Endothelial cell of umbilical vein (primary cell): ENCODE results near the gene KRTAP4-5. TPM values are rescaled to one million over a fixed set of nuclear protein-coding genes. Genes with fewer than 3 reads are reported as not detected.

Experiments used
- BruUV-seq: library from RNA; stranded (reverse); fragments of 400-500 nt; replicated peaks from 2 replicates; lab custom pipeline; 2021; lab: Mats Ljungman, UMichigan
- CTCF ChIA-PET: fragments of 300-600, 350-600 bp; sonication (Branson Sonifier 250); formaldehyde crosslinking; loops from one replicate; lab custom pipeline; 2021; ENCODE audit warnings: antibody characterized with exemption, inconsistent platforms; lab: Charles Lee
- POLR2A ChIA-PET: fragments of 300-600, 350-600 bp; sonication (Branson Sonifier 250); formaldehyde crosslinking; loops from one replicate; lab custom pipeline; 2021; ENCODE audit warnings: antibody characterized with exemption, inconsistent platforms; lab: Charles Lee
- DNase-seq: peaks from one replicate; pipeline ENCODE4 v3.0.0-alpha.2; 2011; ENCODE audit warnings: low read depth, low spot score
- FAIRE-seq: peaks from 2 replicates; lab custom pipeline; 2011; peaks lifted over from hg19 to GRCh38; lab: Jason Lieb, UNC
- H2AFZ ChIP-seq: 2 replicates; pipeline ENCODE4 v1.6.0; 2012; ENCODE audit warnings: low read depth, low read length, control low read depth, inconsistent platforms
- H3K27ac ChIP-seq: 2 replicates; pipeline ENCODE4 v1.5.1; 2011; ENCODE audit warnings: low read depth, mild to moderate bottlenecking, control low read depth, low read length, moderate library complexity; ENCODE audit not compliant: insufficient read depth
- H3K27me3 ChIP-seq, 2 experiments: 2 replicates each; pipeline versions ENCODE4 v1.6.0 to v1.6.1; 2011; ENCODE audit warnings: low read length in 2 of 2, mixed read lengths in 1 of 2; ENCODE audit not compliant: control insufficient read depth in 2 of 2, insufficient read depth in 2 of 2
- H3K36me3 ChIP-seq, 2 experiments: 2 replicates in 1 of 2; 3 replicates in 1 of 2; pipeline ENCODE4 v1.5.1; 2011; ENCODE audit warnings: low read length in 2 of 2, mild to moderate bottlenecking in 1 of 2, moderate library complexity in 1 of 2; ENCODE audit not compliant: control insufficient read depth in 2 of 2, insufficient read depth in 2 of 2; ENCODE audit errors: extremely low read depth in 1 of 2
- H3K4me1 ChIP-seq: 3 replicates; pipeline ENCODE4 v1.5.1; 2011; ENCODE audit warnings: mild to moderate bottlenecking, low read length; ENCODE audit not compliant: control insufficient read depth, insufficient read depth; ENCODE audit errors: extremely low read depth
- H3K4me2 ChIP-seq: 2 replicates; pipeline ENCODE4 v1.6.1; 2011; ENCODE audit warnings: low read length, control low read depth, mixed read lengths; ENCODE audit not compliant: insufficient read depth
- H3K4me3 ChIP-seq, 3 experiments: fragments of 200-600 bp in 1 of 3; sonication (generic), shearing (Covaris generic) in 1 of 3; replicated peaks in 1 of 3; 2 replicates each; pipeline ENCODE4 v1.5.1; 2011 to 2016; ENCODE audit warnings: control low read depth in 3 of 3, low read length in 3 of 3, mild to moderate bottlenecking in 2 of 3, inconsistent platforms in 1 of 3, low read depth in 1 of 3, moderate library complexity in 1 of 3; ENCODE audit not compliant: insufficient read depth in 1 of 3
- H3K79me2 ChIP-seq: 2 replicates; pipeline ENCODE4 v1.6.0; 2012; ENCODE audit warnings: low read length, inconsistent platforms; ENCODE audit not compliant: control insufficient read depth, insufficient read depth
- H3K9ac ChIP-seq: replicated peaks from 2 replicates; pipeline ENCODE3; 2011; ENCODE audit warnings: low read length, control low read depth; ENCODE audit not compliant: insufficient read depth; ENCODE audit errors: extremely low read depth
- H3K9me1 ChIP-seq: replicated peaks from 3 replicates; pipeline ENCODE4 v1.6.0; 2011; ENCODE audit warnings: mild to moderate bottlenecking, low read length; ENCODE audit not compliant: control insufficient read depth, insufficient read depth; ENCODE audit errors: extremely low read depth
- H3K9me3 ChIP-seq: replicated peaks from 2 replicates; pipeline ENCODE4 v1.5.1; 2012; ENCODE audit warnings: low read length, inconsistent platforms; ENCODE audit not compliant: control insufficient read depth, insufficient read depth
- H4K20me1 ChIP-seq: replicated peaks from 2 replicates; pipeline ENCODE3; 2011; ENCODE audit warnings: mild to moderate bottlenecking, low read length; ENCODE audit not compliant: control insufficient read depth, insufficient read depth; ENCODE audit errors: extremely low read depth
- EZH2 ChIP-seq: IDR thresholded peaks from 2 replicates; pipeline ENCODE4 v1.6.1; 2012; ENCODE audit warnings: borderline replicate concordance, low read depth, mild to moderate bottlenecking, moderate library complexity, low read length, inconsistent platforms; ENCODE audit not compliant: severe bottlenecking
- FOS ChIP-seq: IDR thresholded peaks from 2 replicates; pipeline ENCODE4 v1.6.1; 2011; ENCODE audit warnings: mild to moderate bottlenecking, low read length, moderate library complexity, borderline replicate concordance; ENCODE audit not compliant: insufficient read depth
- GATA2 ChIP-seq: IDR thresholded peaks from 2 replicates; pipeline ENCODE4 v1.7.0; 2011; ENCODE audit warnings: low read depth, mild to moderate bottlenecking, moderate library complexity, mixed read lengths, low read length; ENCODE audit not compliant: insufficient read length, insufficient read depth
- JUN ChIP-seq: IDR thresholded peaks from 2 replicates; pipeline ENCODE4 v1.6.1; 2011; ENCODE audit warnings: borderline replicate concordance, low read depth; ENCODE audit not compliant: insufficient read length, insufficient read depth
- MAX ChIP-seq: IDR thresholded peaks from 2 replicates; pipeline ENCODE4 v1.6.1; 2011; ENCODE audit not compliant: insufficient read depth, insufficient read length
- MYC ChIP-seq: IDR thresholded peaks from one replicate; pipeline ENCODE4 v1.6.1; 2011; ENCODE audit warnings: mild to moderate bottlenecking, low read depth, low read length
- POLR2A ChIP-seq: IDR thresholded peaks from 2 replicates; pipeline ENCODE4 v1.6.1; 2012; ENCODE audit warnings: low read depth, mild to moderate bottlenecking, control low read depth, low read length
- POLR2AphosphoS5 ChIP-seq: IDR thresholded peaks from 2 replicates; pipeline ENCODE4 v1.6.1; 2012; ENCODE audit warnings: low read depth, mild to moderate bottlenecking, control low read depth, low read length, moderate library complexity; ENCODE audit not compliant: insufficient read depth
- dilution Hi-C: fragments of 300-500 bp; cut with MboI; formaldehyde crosslinking; loops from one replicate; pipeline ENCODE4 v1.15.0; 2019; ENCODE audit warnings: low sequenced_read_pairs; ENCODE audit not compliant: extremely low pct_ligation_motif_present
- intact Hi-C: fragments of 100-400 bp; cut with micrococcal nuclease; formaldehyde crosslinking; loops from one replicate; pipeline ENCODE4 v1.10.0; 2022
- polyA plus RNA-seq, 4 experiments: library from polyadenylated mRNA; depleted of rRNA in 3 of 4; stranded (reverse) in 3 of 4; unstranded in 1 of 4; fragments of >200 nt; gene quantifications; 2 replicates each; pipeline versions ENCODE4 v1.2.1 to v1.2.3, GENCODE V29; 2011 to 2012; ENCODE audit warnings: missing spikeins in 1 of 4
- total RNA-seq: library from RNA; stranded (reverse); gene quantifications from 2 replicates; pipeline ENCODE4 v1.2.3, GENCODE V29; 2021
- TF ChIP-seq, protein P1 (sequence below), 2 donors: IDR thresholded peaks; 1 replicate in 1 of 2; 2 replicates in 1 of 2; pipeline ENCODE4 v1.5.1; 2011; ENCODE audit warnings: low read length in 2 of 2, mild to moderate bottlenecking in 2 of 2, moderate library complexity in 2 of 2, control low read depth in 1 of 2, inconsistent platforms in 1 of 2, low read depth in 1 of 2; ENCODE audit not compliant: insufficient read depth in 1 of 2; ENCODE audit errors: extremely low read depth in 1 of 2

Gene KRTAP4-5
- total and polyA plus RNA-seq, 2 donors (not counting 3 experiments of a cell fraction or from before 2014, with no cell fraction given): not detected

GRCh38 chr17:41185001-41185400 lies 35.4 kb upstream of the KRTAP4-5 start:
- H3K36me3 ChIP-seq: no peaks in the 10 kb centered on the region
- H2AFZ ChIP-seq: no peak overlapping the region
- no peaks in the 10 kb centered on the region for H3K79me2 ChIP-seq
- BruUV-seq: no TSS peak
- TF ChIP-seq MYC (no peak), POLR2AphosphoS5 (no peak), FOS (no peak), JUN (no peak), POLR2A (no peak)
- no peak overlapping the region for H3K4me2 ChIP-seq
- H3K27ac ChIP-seq: no peak overlapping the region
- no peaks in the 10 kb centered on the region for H3K27me3 ChIP-seq
- H3K9ac ChIP-seq: no peak overlapping the region
- dilution Hi-C loops (no loop called here), intact Hi-C loops (no loop called here)
- FAIRE-seq: no peak
- H3K4me1 ChIP-seq: no peaks in the 10 kb centered on the region
- CTCF ChIA-PET: no interaction called here
- H3K9me1 ChIP-seq: no peaks in the 10 kb centered on the region
- DNase-seq: no peak
- H3K9me3 ChIP-seq: no peaks in the 10 kb centered on the region
- POLR2A ChIA-PET: no interaction called here
- no peaks in the 10 kb centered on the region for H4K20me1 ChIP-seq
- no peak overlapping the region for H3K4me3 ChIP-seq

DNA sequence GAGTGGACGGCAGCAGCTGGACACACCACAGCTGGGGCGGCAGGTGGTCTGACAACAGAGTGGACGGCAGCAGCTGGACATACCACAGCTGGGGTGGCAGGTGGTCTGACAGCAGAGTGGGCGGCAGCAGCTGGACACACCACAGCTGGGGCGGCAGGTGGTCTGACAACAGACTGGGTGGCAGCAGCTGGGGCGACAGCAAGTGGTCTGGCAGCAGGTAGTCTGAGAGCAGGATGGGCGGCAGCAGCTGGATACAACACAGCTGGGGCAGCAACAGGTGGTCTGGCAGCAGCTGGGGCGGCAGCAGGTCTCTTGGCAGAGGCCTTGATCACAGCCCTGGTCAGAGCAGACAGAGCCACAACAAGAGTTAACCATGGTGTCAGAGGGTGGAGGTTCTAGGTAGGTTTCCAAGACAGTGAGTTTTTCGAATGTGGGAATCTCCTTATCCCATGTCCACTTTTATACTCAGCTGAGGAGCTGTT lies 34.9 kb upstream of the KRTAP4-5 start, which contains the start of gene KRTAP4-1:
Gene KRTAP4-1 (minus strand): TSS at position 432 of the 482 bp plus-strand sequence. CDS start 57 bp downstream, at position 375.
- FAIRE-seq (no peak), DNase-seq (no peak)
- dilution Hi-C loops: no loop called here
- Histone ChIP-seq H3K9me1 (no peaks in the 10 kb centered on the region), H3K4me3 (no peak within 1 kb of the TSS), H3K9ac (no peak within 1 kb of the TSS), H4K20me1 (no peaks in the 10 kb centered on the region), H3K27ac (no peak within 1 kb of the TSS), H3K79me2 (no peaks in the 10 kb centered on the region), H3K4me1 (no peaks in the 10 kb centered on the region), H3K9me3 (no peaks in the 10 kb centered on the region), H2AFZ (no peak within 1 kb of the TSS), H3K27me3 (no peaks in the 10 kb centered on the region), H3K36me3 (no peaks in the 10 kb centered on the region), H3K4me2 (no peak within 1 kb of the TSS)
- TF ChIP-seq JUN (no peak), MAX (no peak), GATA2 (no peak), POLR2A (no peak), MYC (no peak), POLR2AphosphoS5 (no peak), EZH2 (no peak), FOS (no peak)
- TF ChIP-seq, protein P1, sequence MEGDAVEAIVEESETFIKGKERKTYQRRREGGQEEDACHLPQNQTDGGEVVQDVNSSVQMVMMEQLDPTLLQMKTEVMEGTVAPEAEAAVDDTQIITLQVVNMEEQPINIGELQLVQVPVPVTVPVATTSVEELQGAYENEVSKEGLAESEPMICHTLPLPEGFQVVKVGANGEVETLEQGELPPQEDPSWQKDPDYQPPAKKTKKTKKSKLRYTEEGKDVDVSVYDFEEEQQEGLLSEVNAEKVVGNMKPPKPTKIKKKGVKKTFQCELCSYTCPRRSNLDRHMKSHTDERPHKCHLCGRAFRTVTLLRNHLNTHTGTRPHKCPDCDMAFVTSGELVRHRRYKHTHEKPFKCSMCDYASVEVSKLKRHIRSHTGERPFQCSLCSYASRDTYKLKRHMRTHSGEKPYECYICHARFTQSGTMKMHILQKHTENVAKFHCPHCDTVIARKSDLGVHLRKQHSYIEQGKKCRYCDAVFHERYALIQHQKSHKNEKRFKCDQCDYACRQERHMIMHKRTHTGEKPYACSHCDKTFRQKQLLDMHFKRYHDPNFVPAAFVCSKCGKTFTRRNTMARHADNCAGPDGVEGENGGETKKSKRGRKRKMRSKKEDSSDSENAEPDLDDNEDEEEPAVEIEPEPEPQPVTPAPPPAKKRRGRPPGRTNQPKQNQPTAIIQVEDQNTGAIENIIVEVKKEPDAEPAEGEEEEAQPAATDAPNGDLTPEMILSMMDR (IDR thresholded peaks at IDR 0.05; ENCODE audit: extremely low read depth in 1 of 2, insufficient read depth in 1 of 2, low read depth in 1 of 2, low read length in 2 of 2): no peak
- intact Hi-C loops: no loop called here
- POLR2A ChIA-PET: no interaction called here
- CTCF ChIA-PET: no interaction called here
- no TSS peak for BruUV-seq
